Ovary (tissue), 9 donors: ENCODE data around the gene PSD. TPM values are rescaled to one million over a fixed set of nuclear protein-coding genes. Genes with fewer than 3 reads are reported as not detected.

Source experiments
- DNase-seq, 5 donors: peaks; one replicate each; pipeline ENCODE4 v3.0.0-alpha.2; 2019 to 2020
- H3K27ac ChIP-seq, 2 donors: fragments of 200-600 bp; one replicate each; pipeline versions ENCODE4 v1.5.1 to v1.8.0; 2019 to 2022
- H3K27me3 ChIP-seq: fragments of 200-600 bp; one replicate; pipeline ENCODE4 v1.8.0; 2022
- H3K36me3 ChIP-seq: fragments of 200-600 bp; sonication (generic); one replicate; pipeline ENCODE4 v1.5.1; 2019
- H3K4me1 ChIP-seq: one replicate; pipeline ENCODE4 v1.8.1; 2013; ENCODE audit warnings: mild to moderate bottlenecking, moderate library complexity; ENCODE audit not compliant: insufficient read depth
- H3K4me3 ChIP-seq: fragments of 200-600 bp; sonication (generic); one replicate; pipeline ENCODE4 v1.5.1; 2017
- H3K9me3 ChIP-seq, 2 donors: fragments of 200-600 bp in 1 of 2; sonication (generic) in 1 of 2; one replicate each; pipeline versions ENCODE4 v1.5.1 to v1.8.1; 2013 to 2019; ENCODE audit warnings: mild to moderate bottlenecking in 1 of 2, moderate library complexity in 1 of 2
- EP300 ChIP-seq: sonication (generic); formaldehyde crosslinking; IDR thresholded peaks from one replicate; pipeline ENCODE4 v1.6.1; 2017; ENCODE audit warnings: antibody characterized with exemption
- POLR2A ChIP-seq: fragments of 450-650 bp; IDR thresholded peaks from one replicate; pipeline ENCODE4 v1.6.1; 2017; ENCODE audit warnings: antibody characterized with exemption, mild to moderate bottlenecking, moderate library complexity
- WGBS, 3 donors: extraction: QIAGEN DNeasy Blood & Tissue Kit in 1 of 3; methylation state at CpG; one replicate each; pipeline versions ENCODE4 v1.1.5 to v1.1.7; 2013 to 2017; 5-methylcytosine and 5-hydroxymethylcytosine counted together
- intact Hi-C, 4 donors: fragments of 100-400 bp; cut with DNase I; formaldehyde crosslinking; loops; one replicate each; pipeline versions ENCODE4 v1.11.0 to v1.15.1; 2022 to 2023
- polyA plus RNA-seq, 2 donors: library from polyadenylated mRNA; stranded (reverse); fragments of 200-250 nt in 1 of 2; fragments of 350-450 nt in 1 of 2; fragmentation: Illumina TruSeq in 1 of 2; extraction: RNeasy Lipid Tissue Mini Kit (QIAGEN cat#74804) in 1 of 2; gene quantifications; one replicate each; pipeline ENCODE4 v1.2.3, GENCODE V29; 2013 to 2014
- total RNA-seq, 7 donors: library from RNA; depleted of rRNA in 2 of 7; stranded (reverse); fragments of >200 nt in 2 of 7; fragmentation: NEBNext Ultra II Directional in 3 of 7; extraction: Animal tissue kit (Norgen Biotek cat#: 25700) in 3 of 7; gene quantifications; one replicate each; pipeline versions ENCODE4 v1.1.0 to v1.2.4, GENCODE V29; 2016 to 2023
- TF ChIP-seq, protein P1 (sequence below), 3 donors: fragments of 450-650 bp in 2 of 3; fragments of 200-600 bp in 1 of 3; IDR thresholded peaks; one replicate each; pipeline versions ENCODE4 v1.5.1 to v1.8.0; 2016 to 2022; ENCODE audit warnings: antibody characterized with exemption in 3 of 3, mild to moderate bottlenecking in 1 of 3
- donor health status: DM: no; HTN: no; CAD: no; lungs with moderate emphysema.
- donor health status: DM: no; HTN: no; CAD: no.
- donor health status: Bipolar disorder and iron deficiency.
- donor health status: DM: yes; HTN: yes; CAD: no.
- donor health status: DM: no; HTN: no; CAD: no.
- donor health status: DM: yes; HTN: yes; CAD: no.

Gene PSD
- total and polyA plus RNA-seq, 9 donors: 4.4 to 34.7 (median 23.2) TPM

DNA sequence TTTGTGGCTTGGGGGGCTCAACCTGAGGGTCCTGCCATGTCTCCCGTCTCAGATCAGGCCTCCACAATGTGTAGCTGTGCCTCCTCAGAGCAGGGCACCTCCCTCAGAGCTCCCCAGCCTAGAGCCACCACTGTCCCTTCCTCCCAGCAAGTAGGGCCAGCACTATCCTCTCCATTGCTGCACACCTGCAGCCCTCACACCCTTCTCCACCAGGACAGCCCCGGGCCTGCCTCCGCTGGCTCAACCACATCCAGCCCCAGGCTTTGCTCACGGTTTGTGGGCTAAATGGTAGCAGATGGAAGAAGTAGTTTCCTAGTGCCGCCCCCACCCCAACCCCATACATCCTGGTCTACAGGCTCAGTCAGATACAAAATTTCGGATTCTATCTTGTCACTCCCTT is 13.0 kb downstream of the PSD start:
- no peaks in the 10 kb centered on the region for H3K27me3 ChIP-seq
- TF ChIP-seq, protein P1, sequence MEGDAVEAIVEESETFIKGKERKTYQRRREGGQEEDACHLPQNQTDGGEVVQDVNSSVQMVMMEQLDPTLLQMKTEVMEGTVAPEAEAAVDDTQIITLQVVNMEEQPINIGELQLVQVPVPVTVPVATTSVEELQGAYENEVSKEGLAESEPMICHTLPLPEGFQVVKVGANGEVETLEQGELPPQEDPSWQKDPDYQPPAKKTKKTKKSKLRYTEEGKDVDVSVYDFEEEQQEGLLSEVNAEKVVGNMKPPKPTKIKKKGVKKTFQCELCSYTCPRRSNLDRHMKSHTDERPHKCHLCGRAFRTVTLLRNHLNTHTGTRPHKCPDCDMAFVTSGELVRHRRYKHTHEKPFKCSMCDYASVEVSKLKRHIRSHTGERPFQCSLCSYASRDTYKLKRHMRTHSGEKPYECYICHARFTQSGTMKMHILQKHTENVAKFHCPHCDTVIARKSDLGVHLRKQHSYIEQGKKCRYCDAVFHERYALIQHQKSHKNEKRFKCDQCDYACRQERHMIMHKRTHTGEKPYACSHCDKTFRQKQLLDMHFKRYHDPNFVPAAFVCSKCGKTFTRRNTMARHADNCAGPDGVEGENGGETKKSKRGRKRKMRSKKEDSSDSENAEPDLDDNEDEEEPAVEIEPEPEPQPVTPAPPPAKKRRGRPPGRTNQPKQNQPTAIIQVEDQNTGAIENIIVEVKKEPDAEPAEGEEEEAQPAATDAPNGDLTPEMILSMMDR (IDR thresholded peaks at IDR 0.05): no peak
- no peaks in the 10 kb centered on the region for H3K4me1 ChIP-seq
- no peak overlapping the region for H3K27ac ChIP-seq
- intact Hi-C loops: no loop called here
- WGBS, 3 donors: 75 to 84% (median 82%) methylated on average over 6 of the region's 6 CpGs
- H3K36me3 ChIP-seq: no peaks in the 10 kb centered on the region
- no peaks in the 10 kb centered on the region for H3K9me3 ChIP-seq
- H3K4me3 ChIP-seq: no peak overlapping the region
- no peak for DNase-seq

DNA sequence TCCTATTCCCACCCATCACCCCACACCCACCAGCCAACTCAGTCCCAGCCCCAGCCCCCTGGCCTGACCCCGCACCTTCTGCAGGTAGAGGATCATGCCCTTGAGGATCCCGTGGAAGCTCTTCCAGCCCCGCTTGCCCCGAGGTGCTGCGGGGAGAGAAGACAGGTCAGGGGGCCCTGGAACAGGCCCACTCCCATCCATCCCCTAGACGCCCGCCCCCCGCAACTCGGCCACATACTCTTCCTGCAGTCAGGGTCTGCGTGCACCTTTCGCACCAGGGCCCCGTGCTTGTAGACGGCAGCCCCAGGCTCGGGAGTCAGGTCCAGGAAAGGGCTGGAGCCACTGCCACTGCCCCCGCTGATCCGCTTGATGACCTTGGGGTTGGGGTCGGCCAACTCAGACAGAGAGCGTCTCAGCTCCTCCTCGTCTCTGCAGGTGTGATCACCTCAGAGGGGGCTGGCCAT is 13.4 kb downstream of the PSD start:
- Histone ChIP-seq H3K27ac (no peak overlapping the region), H3K27me3 (no peaks in the 10 kb centered on the region), H3K4me1 (no peaks in the 10 kb centered on the region), H3K4me3 (no peak overlapping the region), H3K36me3 (no peaks in the 10 kb centered on the region), H3K9me3 (no peaks in the 10 kb centered on the region)
- peak in 1 of 5 donors; percentile 34 for DNase-seq
- WGBS, 3 donors: 79 to 92% (median 81%) methylated on average over 19 of the region's 19 CpGs
- TF ChIP-seq POLR2A (no peak), EP300 (no peak)
- TF ChIP-seq, protein P1 (IDR thresholded peaks at IDR 0.05): no peak
- intact Hi-C loops: no loop called here

DNA sequence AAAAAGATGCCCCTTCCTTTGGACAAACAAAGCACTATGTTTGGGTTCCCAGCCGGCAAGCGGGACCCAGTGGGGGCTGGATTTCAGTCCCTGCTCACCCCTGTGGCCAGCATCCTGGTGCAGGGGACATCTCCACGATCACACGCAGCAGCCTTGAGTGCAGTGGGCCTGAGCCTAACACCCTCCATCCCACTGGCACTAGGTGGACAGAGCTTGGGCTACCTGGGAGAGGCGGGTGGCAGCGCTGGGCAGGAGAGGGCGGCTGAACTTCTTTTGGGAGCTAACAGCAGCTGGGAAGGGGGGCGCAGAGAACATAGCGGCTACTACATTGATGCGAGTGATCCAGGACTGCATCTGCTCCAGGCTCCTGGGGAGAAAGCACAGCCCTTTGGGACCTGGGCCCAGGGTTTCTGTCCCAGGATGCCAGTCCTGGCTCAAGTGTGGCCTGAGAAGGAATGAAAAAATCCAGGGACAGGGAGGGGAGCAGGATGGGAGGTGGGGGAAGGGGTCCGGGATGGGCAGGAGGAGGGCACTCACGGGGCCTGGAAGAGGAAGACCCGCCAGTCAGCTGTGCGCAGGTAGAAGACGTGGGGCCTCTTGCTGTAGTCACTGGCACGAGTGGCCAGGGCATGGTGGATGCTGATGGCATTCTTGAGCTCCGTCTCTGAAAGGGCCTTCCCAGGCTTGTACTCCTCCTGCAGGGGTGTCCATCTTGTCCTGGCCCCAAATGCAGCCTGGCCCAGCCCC is 14.1 kb downstream of the PSD start:
- H3K27ac ChIP-seq: no peak overlapping the region
- intact Hi-C loops: loop anchor here in 1 of 4 donors (5.0 kb wide), 1 partner anchor 172 kb away; no protein-coding TSS in a partner anchor
- peak in 1 of 5 donors; percentile 36 for DNase-seq
- no peaks in the 10 kb centered on the region for H3K36me3 ChIP-seq
- H3K4me3 ChIP-seq: no peak overlapping the region
- H3K27me3 ChIP-seq: no peaks in the 10 kb centered on the region
- 89 to 93% (median 91%) methylated on average over 17 of the region's 17 CpGs for WGBS, 3 donors
- H3K9me3 ChIP-seq: no peaks in the 10 kb centered on the region
- TF ChIP-seq EP300 (no peak), POLR2A (no peak)
- TF ChIP-seq, protein P1 (IDR thresholded peaks at IDR 0.05): no peak
- H3K4me1 ChIP-seq: peaks cover 5% of the 10 kb centered on the region

DNA sequence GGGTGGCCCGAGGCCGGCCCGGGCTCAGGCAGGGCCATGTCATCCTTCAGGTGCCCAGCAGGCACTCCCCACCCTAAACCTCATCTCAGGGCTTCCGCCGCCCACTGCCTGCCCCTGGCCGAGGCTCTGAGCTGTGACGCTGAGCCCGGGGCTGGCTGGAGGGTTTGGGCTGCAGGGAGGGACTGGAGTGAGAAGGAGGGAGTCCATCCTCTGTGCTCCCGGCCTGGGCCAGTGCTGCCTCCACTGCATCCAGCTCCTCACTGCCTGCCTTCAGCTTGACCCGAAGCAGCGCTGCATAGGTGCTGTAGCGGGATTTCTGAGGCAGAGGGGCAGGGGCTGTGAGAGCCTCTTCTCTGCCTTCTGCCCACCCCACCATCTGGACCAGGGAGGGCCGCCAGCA is 15.5 kb downstream of the PSD start:
- peaks cover 5% of the 10 kb centered on the region for H3K4me1 ChIP-seq
- no peak overlapping the region for H3K27ac ChIP-seq
- no peaks in the 10 kb centered on the region for H3K36me3 ChIP-seq

More for the DNA sequence above, 15.5 kb downstream of the PSD start:
- TF ChIP-seq EP300 (no peak), POLR2A (no peak)
- TF ChIP-seq, protein P1 (IDR thresholded peaks at IDR 0.05): no peak
- no peaks in the 10 kb centered on the region for H3K9me3 ChIP-seq
- DNase-seq: no peak
- intact Hi-C loops: loop anchor here in 1 of 4 donors (5.0 kb wide), 1 partner anchor 171 kb away; no protein-coding TSS in a partner anchor
- H3K27me3 ChIP-seq: no peaks in the 10 kb centered on the region
- H3K4me3 ChIP-seq: no peak overlapping the region
- WGBS, 3 donors: 79 to 83% (median 83%) methylated on average over 12 to 13 of the region's 13 CpGs
